GM18520 (cell line): ENCODE data around the gene AKR1A1.
"Not testable (repeated sequence)": the region's sequence is repeated elsewhere in the genome, so short reads cannot be mapped to it uniquely, and the experiment has no call there.

Experiments
- ATAC-seq: cut with Tn5 transposase; IDR thresholded peaks from one replicate; pipeline ENCODE4 v1.9.1; 2021; ENCODE audit not compliant: unreplicated experiment

Gene AKR1A1

DNA sequence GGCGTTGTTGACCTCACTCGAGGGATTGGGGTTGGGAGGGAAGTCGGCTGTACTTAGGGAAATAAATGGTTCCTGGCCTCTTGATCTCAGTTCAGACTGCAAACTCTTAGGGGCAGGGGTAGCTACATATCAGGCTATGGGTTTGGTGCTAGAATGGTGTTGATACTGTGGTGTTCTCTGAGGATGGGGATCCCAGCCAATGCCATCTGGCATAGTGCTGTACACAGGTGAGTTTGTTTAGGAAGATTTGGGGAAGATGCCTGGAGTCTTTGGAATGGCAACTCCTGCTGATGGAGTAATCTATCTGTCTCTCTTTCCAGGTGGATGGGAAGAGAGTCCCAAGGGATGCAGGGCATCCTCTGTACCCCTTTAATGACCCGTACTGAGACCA lies 18.9 kb downstream of the AKR1A1 start:
- no peak for ATAC-seq

DNA sequence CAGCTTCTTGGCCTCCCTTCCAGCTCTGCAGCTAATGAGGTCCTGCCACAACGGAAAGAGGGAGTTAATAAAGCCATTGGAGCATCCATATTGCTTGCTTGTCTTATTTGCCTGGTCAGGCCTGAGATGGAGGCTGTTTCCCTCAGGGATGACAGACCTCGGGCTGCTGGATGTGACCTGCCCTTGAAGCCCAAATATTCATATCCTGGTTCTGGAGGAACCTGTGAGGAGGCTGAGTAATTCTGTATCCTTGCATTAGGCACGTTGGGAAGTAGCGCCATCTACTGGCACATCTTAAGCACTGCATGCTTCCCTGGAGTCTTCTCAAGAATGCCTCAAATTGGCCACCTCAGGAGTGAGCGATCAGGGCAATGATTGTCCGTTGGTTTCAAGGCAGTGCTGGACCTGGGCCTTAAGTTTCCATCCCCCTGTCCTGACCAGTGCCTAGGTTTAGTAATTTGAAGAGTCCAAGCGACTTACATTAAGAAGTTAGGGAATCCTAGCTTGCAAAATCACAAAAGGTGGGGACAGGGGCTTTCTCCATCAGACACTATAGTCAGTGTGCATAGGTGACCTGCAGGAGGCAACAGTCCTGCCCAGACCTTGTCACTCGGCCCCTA lies 19.4 kb downstream of the AKR1A1 start:
- no peak for ATAC-seq

DNA sequence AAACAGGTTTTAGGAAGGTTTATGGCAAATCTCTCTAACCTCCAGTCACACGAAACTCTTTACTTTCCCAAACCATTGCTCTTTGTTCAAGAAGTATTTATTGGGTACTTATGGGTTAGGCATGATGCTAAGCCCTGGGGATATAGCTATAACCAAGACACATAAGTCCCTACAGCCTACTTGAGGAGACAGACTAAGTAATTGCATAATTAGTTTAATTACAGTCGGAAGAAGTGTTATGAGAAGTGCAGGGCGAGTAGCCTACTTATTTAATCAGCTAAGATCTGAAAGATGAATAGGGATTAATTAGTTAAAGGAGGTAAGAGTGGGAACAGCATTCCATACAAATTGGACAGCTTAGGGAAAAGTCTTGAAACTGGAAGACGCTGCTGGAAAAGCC lies 20.0 kb downstream of the AKR1A1 start:
- ATAC-seq: no peak

DNA sequence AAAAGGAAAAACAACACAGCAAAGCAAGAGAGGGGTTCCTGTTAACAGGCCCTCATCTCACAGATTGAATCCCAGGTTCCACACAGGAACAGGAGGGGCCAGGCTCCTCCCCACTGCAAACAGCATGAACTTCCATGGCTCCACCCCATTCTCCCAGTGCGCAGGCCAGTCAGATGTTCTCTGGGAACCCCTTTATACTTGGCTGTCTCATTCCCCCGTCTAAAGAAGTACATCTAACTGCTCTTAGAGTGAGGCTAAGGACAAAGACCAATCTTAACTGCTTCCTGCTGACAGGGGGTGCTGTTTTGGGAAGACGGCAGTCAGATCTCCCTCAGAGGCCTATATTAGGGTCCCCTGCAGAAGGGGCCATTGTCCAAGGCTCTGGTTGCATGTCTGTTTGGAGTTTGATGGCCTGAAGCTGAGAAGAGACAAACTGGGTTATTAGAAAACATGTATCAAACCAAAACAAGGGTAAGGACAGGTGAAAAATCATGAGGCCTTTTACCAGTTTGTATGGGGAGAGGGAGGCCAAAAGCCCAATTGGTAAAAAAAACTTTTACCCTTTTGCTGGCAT lies 22.7 kb downstream of the AKR1A1 start:
- no peak for ATAC-seq

DNA sequence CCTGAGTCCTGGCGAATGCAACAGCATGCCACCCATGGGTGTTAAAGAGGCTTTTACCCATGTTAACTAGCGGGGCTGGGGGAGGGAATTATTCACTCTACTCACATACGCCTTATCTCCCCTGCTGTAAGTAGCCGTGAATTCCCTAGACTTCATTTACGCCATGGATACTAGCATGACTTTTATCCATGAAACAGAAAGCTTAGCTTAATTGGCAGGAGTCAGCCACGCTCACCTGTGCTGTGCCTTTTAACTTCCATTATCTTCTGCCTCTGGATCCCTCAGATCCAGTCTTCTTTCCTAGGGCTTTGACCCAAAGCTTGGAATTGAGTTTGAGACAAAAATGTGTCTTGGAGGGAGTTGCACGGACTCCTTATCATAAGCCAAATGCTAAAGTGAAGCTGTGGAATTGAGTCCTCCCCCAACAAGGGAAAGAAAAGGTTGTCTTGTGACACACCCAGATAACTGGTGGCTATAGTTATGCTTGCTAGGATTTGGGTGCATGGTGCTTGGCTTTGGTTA lies 23.5 kb downstream of the AKR1A1 start:
- ATAC-seq: no peak

DNA sequence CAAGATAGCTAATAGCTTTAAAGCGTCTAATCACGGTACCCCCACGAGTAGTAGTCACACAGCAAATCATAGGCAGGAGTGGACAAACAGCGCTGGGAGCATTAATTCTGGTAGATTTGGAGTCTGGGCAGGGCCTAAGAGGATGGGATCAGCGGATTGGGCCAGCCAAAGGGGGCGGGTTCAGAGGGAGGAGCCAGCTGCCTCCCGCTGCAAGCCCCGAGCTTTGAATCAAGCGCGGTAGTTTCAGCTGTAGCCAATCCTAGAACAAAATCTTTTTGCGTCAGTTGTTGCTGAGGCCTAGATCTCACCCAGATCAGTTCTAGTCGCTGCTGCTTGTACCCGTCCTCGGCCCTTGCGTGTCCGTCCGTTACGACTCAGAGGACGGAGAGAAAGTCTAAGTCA lies 32.6 kb downstream of the AKR1A1 start:
- peak; percentile 74 for ATAC-seq

DNA sequence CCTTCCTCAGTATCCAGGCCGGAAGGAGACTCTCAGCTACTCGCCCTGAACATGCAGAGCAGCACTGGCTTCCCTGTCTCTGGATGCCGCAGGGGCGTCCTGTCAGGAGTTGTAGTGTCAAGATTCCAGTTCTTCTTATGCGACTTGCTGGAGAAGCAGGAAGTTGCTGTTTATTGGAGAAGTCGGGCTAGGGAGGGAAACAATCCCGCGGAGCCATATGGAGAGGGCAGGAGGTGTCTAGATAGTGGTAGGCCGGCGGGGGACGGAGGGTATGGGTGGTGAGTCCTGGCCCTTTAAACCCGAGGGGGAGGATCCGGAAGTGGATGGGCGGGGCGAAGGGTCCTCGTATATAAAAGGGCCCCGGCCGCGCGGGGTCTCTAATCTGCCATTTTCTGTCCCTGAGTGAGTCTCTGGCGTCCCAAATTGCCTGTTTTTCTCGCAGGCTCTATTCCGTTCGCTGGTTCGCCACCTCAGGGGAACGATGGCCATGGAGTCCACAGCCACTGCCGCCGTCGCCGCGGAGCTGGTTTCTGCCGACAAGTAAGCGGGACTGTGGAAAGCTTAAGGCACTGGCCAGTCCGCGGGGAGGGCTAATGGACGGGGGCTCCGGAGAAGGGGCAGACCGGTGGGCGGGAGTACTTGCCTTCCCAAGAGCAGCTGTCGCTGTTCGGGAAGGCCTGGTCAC lies 33.2 kb downstream of the AKR1A1 start, which contains the start of gene NASP:
TSS of gene NASP (plus strand) at position 376 of the 685 bp plus-strand sequence. CDS start at position 482, 106 bp downstream.
- peak; percentile 26 for ATAC-seq

DNA sequence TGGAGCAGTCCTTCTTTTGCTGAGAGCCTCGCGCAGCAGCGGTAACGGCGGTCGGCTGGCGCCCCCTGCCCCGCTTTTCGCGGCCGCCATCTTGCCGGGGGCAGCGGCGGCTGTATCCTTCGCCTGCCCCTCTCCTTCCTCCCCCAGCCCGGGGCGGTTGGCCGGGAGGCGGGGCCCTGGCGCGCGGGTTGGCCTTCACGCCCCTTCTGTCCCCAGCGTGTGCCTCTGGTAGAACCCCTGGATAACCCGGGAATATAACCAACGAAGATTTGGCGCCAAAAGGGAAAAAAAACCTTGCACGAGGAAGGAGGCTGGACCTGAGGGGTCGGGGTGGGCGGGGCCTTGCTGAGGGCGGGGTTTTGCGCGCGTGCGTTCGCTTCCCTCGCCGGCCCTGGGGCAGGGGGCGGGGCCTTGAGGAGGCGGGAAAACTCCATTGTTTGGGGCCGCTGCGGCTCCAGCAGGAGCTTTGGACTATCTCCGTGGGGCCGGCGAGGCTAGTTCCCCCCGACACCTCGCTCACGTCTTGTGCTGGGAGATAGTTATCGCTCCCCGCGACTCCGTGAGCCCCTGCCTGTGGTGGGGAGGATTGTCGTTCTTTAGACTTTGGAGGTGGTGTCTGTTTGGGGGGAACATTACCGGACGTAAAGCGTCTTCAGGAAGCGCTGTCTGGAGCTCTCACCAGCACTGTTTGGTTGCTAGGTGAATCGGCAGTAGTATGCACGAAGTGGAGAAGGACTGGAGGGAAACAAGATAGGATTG lies 33.9 kb downstream of the AKR1A1 start:
- ATAC-seq: peak; percentile 14

DNA sequence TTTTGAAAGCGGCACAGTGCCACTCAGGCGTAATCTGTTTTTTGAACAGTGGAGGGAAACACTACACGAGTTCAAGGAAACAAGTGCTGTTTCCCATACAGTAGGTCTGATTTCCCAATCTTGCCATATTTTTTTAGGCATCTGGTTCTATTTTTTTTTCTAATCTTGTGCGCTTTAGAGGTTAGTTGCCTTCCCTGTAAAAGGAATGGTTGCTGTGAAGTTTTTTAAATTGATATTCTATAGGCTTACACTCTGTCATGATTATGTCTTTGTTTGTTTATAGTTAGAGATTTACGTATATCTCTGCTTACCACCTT lies 34.4 kb downstream of the AKR1A1 start:
- no peak for ATAC-seq

DNA sequence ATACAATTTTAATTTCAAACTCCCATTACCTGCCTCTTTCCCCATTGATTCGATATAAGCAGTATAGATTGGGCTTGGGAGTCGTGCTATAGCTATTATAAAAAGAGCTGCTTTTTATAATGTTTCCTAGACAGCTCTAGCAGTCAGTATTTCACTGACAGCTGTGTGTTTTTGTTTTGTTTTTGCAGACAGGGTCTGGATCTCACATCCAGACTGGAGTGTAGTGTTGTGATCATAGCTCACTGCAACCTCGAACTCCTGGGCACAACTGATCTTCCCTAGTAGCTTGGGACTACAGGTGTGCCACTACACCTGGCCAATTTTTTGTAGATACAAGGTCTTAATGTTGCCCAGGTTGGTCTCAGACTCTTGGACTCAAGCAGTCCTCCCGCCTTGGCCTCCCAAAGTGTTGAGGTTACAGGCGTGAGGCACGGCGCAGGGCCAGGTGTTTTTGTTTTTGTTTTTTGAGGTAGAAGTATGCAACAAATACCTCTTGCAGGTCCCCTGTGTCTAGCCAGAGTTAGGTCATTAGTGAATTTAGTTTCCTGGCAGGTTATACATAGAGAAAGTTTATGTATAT lies 35.0 kb downstream of the AKR1A1 start:
- ATAC-seq: no peak

DNA sequence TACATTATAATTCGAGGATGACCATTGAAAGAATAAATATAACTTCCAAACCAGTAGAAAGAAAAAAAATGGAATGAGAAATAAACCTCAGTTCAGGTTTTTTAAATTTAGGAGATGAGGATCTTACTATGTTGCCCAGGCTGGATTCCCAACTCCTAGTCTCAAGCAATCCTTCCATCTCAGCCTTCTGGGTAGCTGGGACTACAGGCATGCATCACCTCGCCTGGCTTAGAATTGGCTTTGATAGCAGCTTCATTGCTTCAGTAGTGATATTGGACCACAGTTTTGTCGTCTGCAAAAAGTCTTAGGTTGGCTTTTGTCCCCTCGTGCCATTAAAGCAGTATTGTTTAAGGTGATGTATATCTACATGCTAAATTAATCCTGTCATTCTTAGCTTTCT lies 36.1 kb downstream of the AKR1A1 start:
- no peak for ATAC-seq

DNA sequence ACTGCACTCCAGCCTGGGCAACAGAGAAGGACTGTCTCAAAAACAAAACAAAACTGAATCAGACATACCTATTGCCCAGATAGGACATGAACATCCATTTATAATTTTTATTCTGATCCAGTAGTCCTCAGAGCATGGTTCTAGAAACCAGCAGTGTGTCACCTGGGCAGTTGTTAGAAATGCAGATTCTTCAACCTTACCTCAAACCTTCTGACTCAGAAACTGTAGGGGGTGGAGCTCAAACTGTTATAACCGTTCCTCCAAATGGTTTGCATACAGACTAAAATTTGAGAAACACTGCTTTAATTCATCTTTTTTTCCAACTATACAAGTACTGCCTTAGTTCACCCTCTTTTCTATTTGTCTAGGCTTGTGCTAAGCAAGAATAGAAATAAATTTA lies 39.2 kb downstream of the AKR1A1 start:
- ATAC-seq: no peak

DNA sequence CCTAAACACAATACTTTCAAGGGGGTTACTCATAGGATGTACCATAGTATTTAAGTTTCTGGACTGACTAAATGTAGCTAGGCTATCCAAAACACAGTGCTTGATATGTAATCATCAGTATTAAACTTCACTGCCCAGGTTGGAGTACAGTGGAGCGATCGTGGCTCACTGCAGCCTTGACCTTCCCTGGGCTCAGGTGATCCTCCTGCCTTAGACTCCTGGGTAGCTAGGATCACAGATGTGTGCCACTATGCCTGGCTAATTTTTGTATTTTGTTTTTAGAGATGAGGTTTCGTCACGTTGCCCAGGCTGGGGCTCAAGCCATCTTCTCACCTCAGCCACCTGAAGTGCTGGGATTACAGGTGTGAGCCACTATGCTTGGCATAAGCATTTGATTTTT lies 43.8 kb downstream of the AKR1A1 start:
- no peak for ATAC-seq

DNA sequence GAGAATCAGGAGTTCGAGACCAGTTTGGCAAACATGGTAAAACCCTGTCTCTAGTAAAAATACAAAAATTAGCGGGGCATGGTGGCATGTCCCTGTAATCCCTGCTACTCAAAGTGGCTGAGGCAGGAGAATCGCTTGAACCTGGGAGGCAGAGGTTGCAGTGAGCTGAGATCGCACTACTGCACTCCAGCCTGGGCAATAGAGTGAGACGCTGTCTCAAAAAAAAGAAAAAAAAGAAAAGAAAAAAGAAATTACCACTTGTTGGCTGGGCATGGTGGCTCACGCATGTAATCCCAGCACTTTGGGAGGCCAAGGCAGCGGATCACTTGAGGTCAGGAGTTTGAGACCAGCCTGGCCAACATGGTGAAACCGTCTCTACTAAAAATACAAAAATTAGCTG lies 46.1 kb downstream of the AKR1A1 start:
- ATAC-seq: not testable (repeated sequence)

DNA sequence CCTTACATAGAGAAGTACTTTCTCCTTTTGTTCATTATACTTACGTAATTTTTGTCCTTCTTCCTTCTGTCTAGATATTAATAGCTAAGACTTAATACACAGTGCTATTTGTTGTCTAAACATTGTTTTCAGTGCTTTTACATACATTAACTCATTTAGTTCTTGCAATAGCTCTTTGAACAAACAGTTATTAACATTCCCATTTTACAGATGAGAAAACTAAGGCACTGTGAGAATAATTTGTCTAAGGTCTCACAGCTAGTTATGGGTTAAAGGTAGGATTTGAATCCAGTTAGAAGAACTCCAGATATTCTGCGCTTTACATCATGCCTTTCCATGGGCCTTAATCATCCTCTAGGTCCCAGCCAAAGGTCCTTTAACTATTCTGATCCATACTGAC lies 53.6 kb downstream of the AKR1A1 start:
- ATAC-seq: no peak

DNA sequence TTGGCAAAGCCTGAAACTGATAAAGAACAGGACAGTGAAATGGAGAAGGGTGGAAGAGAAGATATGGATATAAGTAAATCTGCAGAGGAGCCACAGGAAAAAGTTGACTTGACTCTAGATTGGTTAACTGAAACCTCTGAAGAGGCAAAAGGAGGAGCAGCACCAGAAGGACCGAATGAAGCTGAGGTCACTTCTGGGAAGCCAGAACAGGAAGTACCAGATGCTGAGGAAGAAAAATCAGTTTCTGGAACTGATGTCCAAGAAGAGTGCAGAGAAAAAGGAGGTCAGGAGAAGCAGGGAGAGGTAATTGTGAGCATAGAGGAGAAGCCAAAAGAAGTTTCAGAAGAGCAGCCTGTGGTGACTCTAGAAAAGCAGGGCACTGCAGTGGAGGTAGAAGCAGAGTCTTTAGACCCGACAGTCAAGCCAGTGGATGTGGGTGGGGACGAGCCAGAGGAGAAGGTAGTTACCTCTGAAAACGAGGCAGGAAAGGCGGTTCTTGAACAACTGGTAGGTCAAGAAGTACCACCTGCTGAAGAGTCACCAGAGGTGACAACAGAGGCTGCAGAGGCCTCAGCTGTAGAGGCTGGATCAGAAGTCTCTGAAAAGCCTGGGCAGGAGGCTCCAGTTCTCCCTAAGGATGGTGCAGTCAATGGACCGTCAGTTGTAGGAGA lies 56.9 kb downstream of the AKR1A1 start:
- ATAC-seq: no peak

DNA sequence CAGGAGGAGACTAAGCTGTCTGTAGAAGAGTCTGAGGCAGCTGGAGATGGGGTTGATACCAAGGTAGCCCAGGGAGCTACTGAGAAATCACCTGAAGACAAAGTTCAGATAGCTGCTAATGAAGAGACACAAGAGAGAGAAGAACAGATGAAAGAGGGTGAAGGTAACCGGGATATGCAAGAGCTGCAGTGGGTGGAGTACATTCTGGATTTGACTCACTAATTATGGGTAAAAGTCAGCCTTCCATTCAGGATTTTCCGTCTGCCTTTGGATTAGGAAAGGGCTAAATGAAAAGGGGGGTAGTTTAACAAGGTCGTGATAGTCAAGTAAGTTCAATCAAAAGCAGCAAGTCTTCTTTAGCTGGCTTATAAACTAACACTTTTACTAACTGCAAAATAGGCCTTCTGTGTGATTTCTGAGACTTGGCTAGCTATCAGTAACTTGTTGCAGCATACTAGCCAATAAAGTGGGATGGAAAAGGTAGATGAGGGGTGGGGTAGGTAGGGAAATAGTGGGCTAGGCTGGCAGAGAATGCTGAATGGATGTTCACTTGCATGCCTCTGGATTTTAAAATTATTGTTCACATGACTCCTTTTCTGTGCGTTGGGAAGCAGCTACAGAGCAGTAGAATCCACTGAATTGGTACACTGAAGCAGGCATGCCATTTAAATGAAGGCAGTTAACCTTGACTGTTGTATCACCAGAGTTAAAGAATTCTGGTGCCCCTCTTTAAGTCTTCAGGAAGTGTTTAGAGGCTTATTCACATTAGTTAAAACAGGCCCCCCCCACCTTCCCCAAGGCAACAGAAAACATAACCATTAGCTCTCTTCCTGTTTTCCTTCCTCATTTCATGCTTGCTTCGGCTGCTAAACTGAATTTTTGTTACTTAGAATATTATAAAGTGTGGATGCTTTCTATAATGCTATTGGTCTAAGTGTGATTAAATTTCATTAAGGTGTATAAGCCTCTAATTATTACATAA lies 57.8 kb downstream of the AKR1A1 start:
- ATAC-seq: no peak

DNA sequence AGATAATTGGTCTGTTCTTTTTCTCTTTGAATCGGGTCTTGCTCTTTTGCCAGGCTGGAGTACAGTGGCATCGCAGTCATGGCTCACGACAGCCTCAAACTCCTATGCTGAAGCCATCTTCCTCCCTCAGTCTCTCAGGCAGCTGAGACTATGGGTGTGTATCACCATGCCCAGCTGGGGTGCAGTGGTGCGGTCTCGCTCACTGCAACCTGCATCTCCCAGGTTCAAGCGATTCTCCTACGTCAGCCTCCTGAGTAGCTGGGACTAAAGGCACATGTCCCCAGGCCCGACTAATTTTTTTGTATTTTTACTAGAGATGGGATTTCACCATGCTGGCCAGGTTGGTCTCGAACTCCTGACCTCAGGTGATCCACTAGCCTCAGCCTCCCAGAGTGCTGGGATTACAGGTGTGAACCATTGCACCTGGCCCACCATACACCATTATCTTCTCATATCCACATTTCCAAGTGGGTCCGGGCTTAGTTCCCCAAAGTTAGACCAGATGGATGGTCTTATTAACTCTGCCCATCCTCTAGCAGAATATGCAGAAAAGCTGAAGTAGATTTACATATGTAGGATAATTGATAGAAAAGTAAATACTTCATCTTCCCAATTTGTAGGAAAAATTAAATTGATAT lies 60.1 kb downstream of the AKR1A1 start:
- ATAC-seq: no peak

DNA sequence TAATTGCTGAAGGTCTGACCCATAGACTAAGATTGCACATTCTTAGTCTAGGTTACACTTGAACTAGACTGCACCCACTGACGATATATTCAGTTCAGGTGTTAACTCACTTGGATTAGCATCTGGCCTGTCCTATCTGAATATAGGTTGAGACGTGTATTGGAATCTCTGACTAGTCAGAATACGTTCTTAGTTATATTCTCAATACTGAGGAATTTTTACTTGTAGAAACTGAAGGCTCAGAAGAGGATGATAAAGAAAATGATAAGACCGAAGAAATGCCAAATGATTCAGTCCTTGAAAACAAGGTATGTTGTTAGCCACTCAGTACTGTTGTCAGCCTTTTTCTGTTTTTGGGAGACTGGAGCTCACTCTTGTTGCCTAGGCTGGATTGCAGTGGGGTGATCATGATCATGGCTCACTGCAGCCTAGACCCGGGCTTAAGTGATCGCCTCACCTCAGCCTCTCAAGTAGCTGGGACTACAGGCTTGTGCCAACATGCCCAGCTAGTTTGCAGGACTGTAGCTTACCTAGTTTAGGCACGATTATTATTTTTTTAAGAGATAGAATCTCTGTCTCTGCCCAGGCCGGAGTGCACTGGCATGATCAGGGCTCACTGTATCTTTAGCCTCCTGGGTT lies 62.4 kb downstream of the AKR1A1 start:
- ATAC-seq: no peak
